ENCODE measurements around the gene LRBA. TPM values are rescaled to one million over a fixed set of nuclear protein-coding genes. Genes with fewer than 3 reads are reported as not detected.

LRBA gene
- total RNA-seq, 1 experiment from 2014 or later, result 55.3 TPM

GRCh38 chr4:150464523-150464922 lies 550.6 kb downstream of the LRBA start:
- Histone ChIP-seq H2BK5ac (ENCODE audit: insufficient read length, low read length) (no peak overlapping the region), H2BK12ac (ENCODE audit: insufficient read length, low read depth, low read length) (no peak overlapping the region), H3K4me1 (ENCODE audit: insufficient read depth, low read length) (no peaks in the 10 kb centered on the region), H3K18ac (ENCODE audit: insufficient read length, low read depth, low read length) (no peak overlapping the region), H3K14ac (ENCODE audit: insufficient read depth, low read length) (no peak overlapping the region), H3T11ph (ENCODE audit: low read length) (no peak overlapping the region), H4K91ac (ENCODE audit: insufficient read length, low read depth, low read length) (no peak overlapping the region), H3K9ac (ENCODE audit: extremely low read depth, insufficient read length, low read length) (no peak overlapping the region), H4K8ac (replicated peaks; ENCODE audit: insufficient read length, low read depth, low read length) (no peak overlapping the region), H3K79me2 (ENCODE audit: insufficient read depth, low read length) (no peaks in the 10 kb centered on the region), H3K27me3 (ENCODE audit: insufficient read depth, low read length) (no peaks in the 10 kb centered on the region), H4K20me1 (ENCODE audit: control insufficient read depth, insufficient read depth, insufficient read length) (no peaks in the 10 kb centered on the region), H3K79me1 (ENCODE audit: insufficient read depth, low read depth, low read length, poor library complexity, severe bottlenecking) (no peaks in the 10 kb centered on the region), H3K56ac (ENCODE audit: insufficient read length, low read depth, low read length) (no peak overlapping the region), H2AFZ (ENCODE audit: low read length) (no peak overlapping the region), H3K23me2 (ENCODE audit: insufficient read length, low read depth, low read length, poor library complexity, severe bottlenecking) (no peaks in the 10 kb centered on the region), H3K9me3 (ENCODE audit: control insufficient read depth, low read depth, low read length) (no peaks in the 10 kb centered on the region), H2BK15ac (ENCODE audit: low read depth, low read length) (no peak overlapping the region), H2AK5ac (ENCODE audit: insufficient read length, low read length) (no peak overlapping the region), H3K27ac (ENCODE audit: insufficient read length, low read depth, low read length) (no peak overlapping the region), H3K4me2 (ENCODE audit: insufficient read depth, insufficient read length, low read length) (no peak overlapping the region), H2BK120ac (ENCODE audit: low read depth, low read length, poor library complexity, severe bottlenecking) (no peak overlapping the region), H4K5ac (ENCODE audit: insufficient read length, low read depth, low read length) (no peak overlapping the region), H2BK20ac (ENCODE audit: low read depth, low read length, poor library complexity, severe bottlenecking) (no peak overlapping the region), H3K23ac (ENCODE audit: insufficient read length, low read depth, low read length) (no peak overlapping the region), H3K4ac (ENCODE audit: low read depth, low read length) (no peak overlapping the region)
- Mint-ChIP-seq H3K27ac (no peak overlapping the region), H3K9me3 (no peaks in the 10 kb centered on the region), H3K4me1 (no peaks in the 10 kb centered on the region), H3K4me3 (no peak overlapping the region), H3K27me3 (ENCODE audit: low read depth) (no peaks in the 10 kb centered on the region), H3K36me3 (ENCODE audit: insufficient read depth in 1 of 3, low read depth in 3 of 3) (no peaks in the 10 kb centered on the region)
- DNase-seq, result no peak
- no peak for TF ChIP-seq CTCF (conservative IDR thresholded peaks at IDR 0.05)
- no CpG with 5 or more reads among the region's 2 CpGs for WGBS (ENCODE audit: extremely low coverage, insufficient read length, low lambda C conversion rate)
